ENCODE data around the gene RHOF.
"Not testable (repeated sequence)": the region's sequence is repeated elsewhere in the genome, so short reads cannot be mapped to it uniquely, and the experiment has no call there.

Gene RHOF

GRCh38 chr12:121767525-121768016, 25.9 kb downstream of the RHOF start:
- POLR2A ChIA-PET = no interaction called here

GRCh38 chr12:121766290-121767039, 27.0 kb downstream of the RHOF start:
- H3K27me3 ChIP-seq (replicated peaks in 2 of 5; ENCODE audit: control insufficient read depth in 4 of 5, insufficient read depth in 5 of 5, low read length in 4 of 5) = no peaks in the 10 kb centered on the region
- H3K36me3 ChIP-seq (ENCODE audit: control insufficient read depth in 4 of 4, insufficient read depth in 4 of 4, low read length in 3 of 4) = peaks cover 0 to 16% (median 3%) of the 10 kb centered on the region in 4 experiments
- no peaks in the 10 kb centered on the region for H3K9me3 ChIP-seq (ENCODE audit: control extremely low read depth in 1 of 5, control insufficient read depth in 4 of 5, insufficient read depth in 2 of 5, low read depth in 1 of 5, low read length in 4 of 5)
- DNase-seq = no peak
- ChIA-PET CTCF (interaction anchor here (0.9 to 2.2 kb wide), 8 partner anchors 9 to 73 kb away, joined by 3 to 10 read pairs (median 6); partner anchors contain the start of gene RHOF), POLR2A (interaction anchor here (0.9 kb wide), 1 partner anchor 23 kb away, joined by 3 read pairs; no protein-coding TSS in a partner anchor)
- no peak overlapping the region for H3K4me3 ChIP-seq (ENCODE audit: control insufficient read depth in 1 of 7, extremely low read depth in 1 of 7, insufficient read depth in 4 of 7, low read depth in 2 of 7, low read length in 6 of 7)
- H3K27ac ChIP-seq (ENCODE audit: insufficient read depth in 1 of 2, low read depth in 1 of 2, low read length in 2 of 2, poor library complexity in 1 of 2, severe bottlenecking in 2 of 2) = no peak overlapping the region
- no peaks in the 10 kb centered on the region for H3K4me1 ChIP-seq (ENCODE audit: control extremely low read depth in 1 of 4, control insufficient read depth in 4 of 4, insufficient read depth in 4 of 4, low read length in 3 of 4)
- WGBS (ENCODE audit: insufficient coverage) = 96% methylated on average over 5 of the region's 5 CpGs

More at GRCh38 chr12:121767525-121768016, 25.9 kb downstream of the RHOF start:
- CTCF ChIA-PET = interaction anchor here (0.8 to 3.4 kb wide), 10 partner anchors 11 to 71 kb away, joined by 3 to 17 read pairs (median 4); partner anchors contain the start of gene TMEM120B
- Histone ChIP-seq H3K4me1 (ENCODE audit: control extremely low read depth in 1 of 4, control insufficient read depth in 4 of 4, insufficient read depth in 4 of 4, low read length in 3 of 4) (no peaks in the 10 kb centered on the region), H3K9me3 (ENCODE audit: control extremely low read depth in 1 of 5, control insufficient read depth in 4 of 5, insufficient read depth in 2 of 5, low read depth in 1 of 5, low read length in 4 of 5) (no peaks in the 10 kb centered on the region), H3K4me3 (ENCODE audit: control insufficient read depth in 1 of 7, extremely low read depth in 1 of 7, insufficient read depth in 4 of 7, low read depth in 2 of 7, low read length in 6 of 7) (no peak overlapping the region), H3K27ac (ENCODE audit: insufficient read depth in 1 of 2, low read depth in 1 of 2, low read length in 2 of 2, poor library complexity in 1 of 2, severe bottlenecking in 2 of 2) (no peak overlapping the region), H3K36me3 (ENCODE audit: control insufficient read depth in 4 of 4, insufficient read depth in 4 of 4, low read length in 3 of 4) (peaks cover 0 to 13% (median 3%) of the 10 kb centered on the region in 4 experiments), H3K27me3 (replicated peaks in 2 of 5; ENCODE audit: control insufficient read depth in 4 of 5, insufficient read depth in 5 of 5, low read length in 4 of 5) (no peaks in the 10 kb centered on the region)
- 94% methylated on average over 8 of the region's 10 CpGs for whole genome bisulfite sequencing (ENCODE audit: insufficient coverage)
- no peak for DNase-seq

- no peaks in the 10 kb centered on the region for H3K9me3 ChIP-seq (ENCODE audit: control extremely low read depth in 1 of 5, control insufficient read depth in 4 of 5, insufficient read depth in 2 of 5, low read depth in 1 of 5, low read length in 4 of 5)
- CTCF ChIA-PET = interaction anchor here (0.6 to 2.7 kb wide), 8 partner anchors 10 to 72 kb away, joined by 3 to 7 read pairs (median 6); partner anchors contain the start of gene RHOF
- no peaks in the 10 kb centered on the region for H3K4me1 ChIP-seq (ENCODE audit: control extremely low read depth in 1 of 4, control insufficient read depth in 4 of 4, insufficient read depth in 4 of 4, low read length in 3 of 4)
- H3K36me3 ChIP-seq (ENCODE audit: control insufficient read depth in 4 of 4, insufficient read depth in 4 of 4, low read length in 3 of 4) = peaks cover 0 to 16% (median 3%) of the 10 kb centered on the region in 4 experiments
- WGBS (ENCODE audit: insufficient coverage) = 100% methylated on average over 4 of the region's 5 CpGs
- no peak overlapping the region for H3K27ac ChIP-seq (ENCODE audit: insufficient read depth in 1 of 2, low read depth in 1 of 2, low read length in 2 of 2, poor library complexity in 1 of 2, severe bottlenecking in 2 of 2)
- no peak overlapping the region for H3K4me3 ChIP-seq (ENCODE audit: control insufficient read depth in 1 of 7, extremely low read depth in 1 of 7, insufficient read depth in 4 of 7, low read depth in 2 of 7, low read length in 6 of 7)
- POLR2A ChIA-PET = interaction anchor here (0.9 kb wide), 1 partner anchor 24 kb away, joined by 3 read pairs; no protein-coding TSS in a partner anchor
- no peaks in the 10 kb centered on the region for H3K27me3 ChIP-seq (replicated peaks in 2 of 5; ENCODE audit: control insufficient read depth in 4 of 5, insufficient read depth in 5 of 5, low read length in 4 of 5)
- no peak for DNase-seq
Observed at GRCh38 chr12:121765573-121765972, 27.9 kb downstream of the RHOF start.

DNA sequence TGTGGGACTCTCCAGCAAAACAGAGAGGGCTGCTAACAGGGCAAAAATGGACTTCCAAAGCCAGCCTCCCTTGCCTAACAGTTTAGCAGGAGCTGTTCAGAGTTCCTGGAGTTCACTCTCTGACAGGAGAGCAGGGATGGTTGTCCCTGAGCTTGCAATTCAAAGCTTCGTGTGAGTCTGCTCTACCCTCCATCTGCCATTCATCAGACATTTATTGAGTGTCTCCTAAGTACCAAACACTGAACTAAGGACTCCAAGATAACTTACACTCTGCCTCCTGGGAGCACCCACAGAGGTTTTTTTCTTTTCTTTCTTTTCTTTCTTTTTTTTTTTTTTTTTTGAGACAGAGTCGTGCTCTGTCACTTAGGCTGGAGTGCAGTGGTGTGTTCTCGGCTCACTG, 28.7 kb downstream of the RHOF start:
- H3K9me3 ChIP-seq (ENCODE audit: control extremely low read depth in 1 of 5, control insufficient read depth in 4 of 5, insufficient read depth in 2 of 5, low read depth in 1 of 5, low read length in 4 of 5) = no peaks in the 10 kb centered on the region
- ChIA-PET POLR2A (interaction anchor here (0.6 kb wide), 1 partner anchor 20 kb away, joined by 9 read pairs; no protein-coding TSS in a partner anchor), CTCF (interaction anchor here (1.3 to 2.7 kb wide), 6 partner anchors 16 to 71 kb away, joined by 3 to 7 read pairs (median 6); partner anchors contain the start of gene RHOF)
- H3K4me1 ChIP-seq (ENCODE audit: control extremely low read depth in 1 of 4, control insufficient read depth in 4 of 4, insufficient read depth in 4 of 4, low read length in 3 of 4) = no peaks in the 10 kb centered on the region
- no peaks in the 10 kb centered on the region for H3K27me3 ChIP-seq (replicated peaks in 2 of 5; ENCODE audit: control insufficient read depth in 4 of 5, insufficient read depth in 5 of 5, low read length in 4 of 5)
- H3K4me3 ChIP-seq (ENCODE audit: control insufficient read depth in 1 of 7, extremely low read depth in 1 of 7, insufficient read depth in 4 of 7, low read depth in 2 of 7, low read length in 6 of 7) = no peak overlapping the region
- peaks cover 0 to 16% (median 3%) of the 10 kb centered on the region in 4 experiments for H3K36me3 ChIP-seq (ENCODE audit: control insufficient read depth in 4 of 4, insufficient read depth in 4 of 4, low read length in 3 of 4)
- no peak for DNase-seq
- WGBS (ENCODE audit: insufficient coverage) = 100% methylated on average over 1 of the region's 3 CpGs
- no peak overlapping the region for H3K27ac ChIP-seq (ENCODE audit: insufficient read depth in 1 of 2, low read depth in 1 of 2, low read length in 2 of 2, poor library complexity in 1 of 2, severe bottlenecking in 2 of 2)

- H3K9me3 ChIP-seq (ENCODE audit: control extremely low read depth in 1 of 5, control insufficient read depth in 4 of 5, insufficient read depth in 2 of 5, low read depth in 1 of 5, low read length in 4 of 5) = no peaks in the 10 kb centered on the region
- WGBS (ENCODE audit: insufficient coverage) = 97% methylated on average over 5 of the region's 6 CpGs
- H3K4me1 ChIP-seq (ENCODE audit: control extremely low read depth in 1 of 4, control insufficient read depth in 4 of 4, insufficient read depth in 4 of 4, low read length in 3 of 4) = no peaks in the 10 kb centered on the region
- H3K27me3 ChIP-seq (replicated peaks in 2 of 5; ENCODE audit: control insufficient read depth in 4 of 5, insufficient read depth in 5 of 5, low read length in 4 of 5) = no peaks in the 10 kb centered on the region
- H3K4me3 ChIP-seq (ENCODE audit: control insufficient read depth in 1 of 7, extremely low read depth in 1 of 7, insufficient read depth in 4 of 7, low read depth in 2 of 7, low read length in 6 of 7) = no peak overlapping the region
- no peak for DNase-seq
- H3K36me3 ChIP-seq (ENCODE audit: control insufficient read depth in 4 of 4, insufficient read depth in 4 of 4, low read length in 3 of 4) = peaks cover 0 to 13% (median 4%) of the 10 kb centered on the region in 4 experiments
- ChIA-PET CTCF (interaction anchor here (1.4 to 1.6 kb wide), 2 partner anchors 12 to 64 kb away, joined by 3 read pairs; no protein-coding TSS in a partner anchor), POLR2A (no interaction called here)
- no peak overlapping the region for H3K27ac ChIP-seq (ENCODE audit: insufficient read depth in 1 of 2, low read depth in 1 of 2, low read length in 2 of 2, poor library complexity in 1 of 2, severe bottlenecking in 2 of 2)
Observed at GRCh38 chr12:121762269-121762668, 31.2 kb downstream of the RHOF start.

DNA sequence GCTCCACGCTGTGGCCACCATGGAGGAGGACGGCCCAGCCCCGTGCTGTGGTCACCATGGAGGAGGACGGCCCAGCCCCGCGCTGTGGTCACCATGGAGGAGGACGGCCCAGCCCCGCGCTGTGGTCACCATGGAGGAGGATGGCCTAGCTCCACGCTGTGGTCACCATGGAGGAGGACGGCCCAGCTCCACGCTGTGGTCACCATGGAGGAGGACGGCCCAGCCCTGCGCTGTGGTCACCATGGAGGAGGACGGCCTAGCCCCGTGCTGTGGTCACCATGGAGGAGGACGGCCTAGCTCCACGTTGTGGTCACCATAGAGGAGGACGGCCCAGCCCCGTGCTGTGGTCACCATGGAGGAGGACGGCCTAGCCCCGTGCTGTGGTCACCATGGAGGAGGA, 35.0 kb downstream of the RHOF start:
- DNase-seq; H3K4me3 ChIP-seq (ENCODE audit: control insufficient read depth in 1 of 7, extremely low read depth in 1 of 7, insufficient read depth in 4 of 7, low read depth in 2 of 7, low read length in 6 of 7); H3K27me3 ChIP-seq (replicated peaks in 2 of 5; ENCODE audit: control insufficient read depth in 4 of 5, insufficient read depth in 5 of 5, low read length in 4 of 5); H3K9me3 ChIP-seq (ENCODE audit: control extremely low read depth in 1 of 5, control insufficient read depth in 4 of 5, insufficient read depth in 2 of 5, low read depth in 1 of 5, low read length in 4 of 5); POLR2A ChIA-PET; H3K27ac ChIP-seq (ENCODE audit: insufficient read depth in 1 of 2, low read depth in 1 of 2, low read length in 2 of 2, poor library complexity in 1 of 2, severe bottlenecking in 2 of 2); H3K4me1 ChIP-seq (ENCODE audit: control extremely low read depth in 1 of 4, control insufficient read depth in 4 of 4, insufficient read depth in 4 of 4, low read length in 3 of 4): not testable (repeated sequence)
- H3K36me3 ChIP-seq (ENCODE audit: control insufficient read depth in 4 of 4, insufficient read depth in 4 of 4, low read length in 3 of 4) = peaks cover 2 to 26% (median 3%) of the 10 kb centered on the region in 4 experiments
- CTCF ChIA-PET = interaction anchor here (0.7 to 2.3 kb wide), 4 partner anchors 11 to 45 kb away, joined by 3 to 6 read pairs (median 4); no protein-coding TSS in a partner anchor
- 100% methylated on average over 1 of the region's 22 CpGs for WGBS (ENCODE audit: insufficient coverage)
